Measurements from ENCODE around the gene RBX1.
"Not testable (repeated sequence)": the region's sequence is repeated elsewhere in the genome, so short reads cannot be mapped to it uniquely, and the experiment has no call there.

DNA sequence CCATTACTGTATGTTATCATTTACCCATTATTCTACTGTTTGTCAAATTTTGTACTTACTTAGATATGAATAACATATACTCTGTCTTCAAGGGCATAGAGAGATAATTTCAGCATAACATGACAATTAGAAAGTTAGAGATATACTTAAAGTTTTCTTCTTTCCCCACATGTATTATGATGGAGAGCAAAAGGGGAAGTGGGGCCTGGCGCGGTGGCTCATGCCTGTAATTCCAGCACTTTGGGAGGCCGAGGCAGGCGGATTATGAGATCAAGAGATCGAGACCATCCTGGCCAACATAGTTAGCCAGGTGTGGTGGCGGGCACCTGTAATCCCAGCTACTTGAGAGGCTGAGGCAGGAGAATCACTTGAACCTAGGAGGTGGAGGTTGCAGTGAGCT, 38.2 kb upstream of the RBX1 start:
- TF ChIP-seq, protein P1, sequence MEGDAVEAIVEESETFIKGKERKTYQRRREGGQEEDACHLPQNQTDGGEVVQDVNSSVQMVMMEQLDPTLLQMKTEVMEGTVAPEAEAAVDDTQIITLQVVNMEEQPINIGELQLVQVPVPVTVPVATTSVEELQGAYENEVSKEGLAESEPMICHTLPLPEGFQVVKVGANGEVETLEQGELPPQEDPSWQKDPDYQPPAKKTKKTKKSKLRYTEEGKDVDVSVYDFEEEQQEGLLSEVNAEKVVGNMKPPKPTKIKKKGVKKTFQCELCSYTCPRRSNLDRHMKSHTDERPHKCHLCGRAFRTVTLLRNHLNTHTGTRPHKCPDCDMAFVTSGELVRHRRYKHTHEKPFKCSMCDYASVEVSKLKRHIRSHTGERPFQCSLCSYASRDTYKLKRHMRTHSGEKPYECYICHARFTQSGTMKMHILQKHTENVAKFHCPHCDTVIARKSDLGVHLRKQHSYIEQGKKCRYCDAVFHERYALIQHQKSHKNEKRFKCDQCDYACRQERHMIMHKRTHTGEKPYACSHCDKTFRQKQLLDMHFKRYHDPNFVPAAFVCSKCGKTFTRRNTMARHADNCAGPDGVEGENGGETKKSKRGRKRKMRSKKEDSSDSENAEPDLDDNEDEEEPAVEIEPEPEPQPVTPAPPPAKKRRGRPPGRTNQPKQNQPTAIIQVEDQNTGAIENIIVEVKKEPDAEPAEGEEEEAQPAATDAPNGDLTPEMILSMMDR (IDR thresholded peaks at IDR 0.05; ENCODE audit: borderline replicate concordance, extremely low read depth, low read length, poor library complexity, severe bottlenecking): not testable (repeated sequence)
- not testable (repeated sequence) for TF ChIP-seq EZH2 (IDR thresholded peaks at IDR 0.05; ENCODE audit: borderline replicate concordance, low read depth, low read length, severe bottlenecking)

Data from DND-41 (cell line).